Measurements from ENCODE around the gene KDSR.

- TF ChIP-seq CTCF (conservative IDR thresholded peaks at IDR 0.05; ENCODE audit: low read depth, low read length) (no peak), EZH2 (IDR thresholded peaks at IDR 0.05; ENCODE audit: borderline replicate concordance, low read depth, low read length, poor library complexity, severe bottlenecking) (no peak)
Observed at GRCh38 chr18:63373161-63373560, 6.2 kb upstream of the KDSR start.
